Activated CD4-positive, alpha-beta T cell treated with anti-CD3 and anti-CD28 coated beads, Interleukin-10, Interleukin-2, amounts not matched to agents 100 ng/mL and 50 ng/mL, durations not matched to agents 16 hours and 8 hours (primary cell): ENCODE measurements around the gene ATG7.
A peak's percentile ranks its signal among the peaks of the same experiment; 100 is the strongest.

Experiments
- DNase-seq: peaks from one replicate; pipeline ENCODE4 v3.0.0-alpha.2; 2020

Gene ATG7

DNA sequence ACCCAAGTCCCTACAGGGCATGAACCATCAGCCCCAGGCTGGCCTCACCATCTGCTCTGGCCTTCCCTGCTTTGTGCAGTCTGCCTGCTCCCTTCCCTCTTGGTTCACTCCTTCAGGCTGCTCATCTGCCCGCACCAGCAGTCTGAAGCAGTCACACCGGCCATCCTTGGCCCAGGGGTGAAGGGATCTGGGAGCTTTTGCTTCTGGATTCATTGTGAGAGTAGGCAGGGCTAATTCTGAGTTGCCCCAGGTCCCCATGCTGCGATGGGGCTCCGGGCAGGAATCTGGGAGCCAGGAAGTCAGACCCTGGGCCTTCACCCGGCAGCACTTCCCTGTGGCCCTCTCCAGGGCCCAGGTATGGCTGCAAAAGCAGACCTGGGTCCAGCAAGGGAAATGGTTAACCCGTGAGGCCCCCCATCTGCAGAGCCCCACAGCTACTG, 271.8 kb downstream of the ATG7 start:
- no peak for DNase-seq

DNA sequence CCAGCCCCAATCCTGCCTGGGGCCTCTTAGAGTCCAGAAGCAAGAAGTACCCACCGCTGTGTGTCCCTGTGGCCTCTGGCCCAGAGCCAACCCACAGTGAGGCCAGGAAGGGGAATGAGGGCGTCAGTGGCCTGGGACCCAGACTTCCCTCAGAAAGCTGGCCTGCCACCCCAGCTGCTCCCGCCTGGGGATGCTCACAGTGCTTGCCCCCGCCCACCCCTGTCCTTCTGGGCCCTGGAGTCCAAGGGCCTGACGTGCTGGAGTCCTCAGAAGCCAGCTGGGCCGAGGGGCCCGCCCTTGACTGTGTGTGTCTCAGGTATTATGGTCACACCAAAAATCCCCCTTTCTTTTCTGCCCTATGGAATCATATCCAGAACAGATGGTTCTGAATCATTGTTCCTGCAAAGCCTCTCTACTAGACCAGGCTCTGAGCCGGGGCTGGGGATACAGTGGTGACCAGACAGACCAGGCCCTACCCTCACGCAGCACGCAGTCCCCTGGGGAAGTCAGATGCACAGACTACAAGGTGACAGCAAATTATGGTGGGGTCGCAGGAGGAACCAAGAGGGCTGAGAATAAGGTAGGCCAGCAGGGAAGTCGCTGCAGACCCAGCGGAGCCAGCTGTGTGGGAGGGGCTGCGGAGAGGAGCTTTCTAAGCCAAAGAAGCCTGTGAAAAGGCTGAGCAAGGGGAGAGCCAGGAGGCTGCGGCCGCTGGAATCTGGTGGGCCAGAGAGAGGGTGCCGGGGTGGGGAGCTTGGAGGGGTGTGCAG, 272.4 kb downstream of the ATG7 start:
- no peak for DNase-seq

DNA sequence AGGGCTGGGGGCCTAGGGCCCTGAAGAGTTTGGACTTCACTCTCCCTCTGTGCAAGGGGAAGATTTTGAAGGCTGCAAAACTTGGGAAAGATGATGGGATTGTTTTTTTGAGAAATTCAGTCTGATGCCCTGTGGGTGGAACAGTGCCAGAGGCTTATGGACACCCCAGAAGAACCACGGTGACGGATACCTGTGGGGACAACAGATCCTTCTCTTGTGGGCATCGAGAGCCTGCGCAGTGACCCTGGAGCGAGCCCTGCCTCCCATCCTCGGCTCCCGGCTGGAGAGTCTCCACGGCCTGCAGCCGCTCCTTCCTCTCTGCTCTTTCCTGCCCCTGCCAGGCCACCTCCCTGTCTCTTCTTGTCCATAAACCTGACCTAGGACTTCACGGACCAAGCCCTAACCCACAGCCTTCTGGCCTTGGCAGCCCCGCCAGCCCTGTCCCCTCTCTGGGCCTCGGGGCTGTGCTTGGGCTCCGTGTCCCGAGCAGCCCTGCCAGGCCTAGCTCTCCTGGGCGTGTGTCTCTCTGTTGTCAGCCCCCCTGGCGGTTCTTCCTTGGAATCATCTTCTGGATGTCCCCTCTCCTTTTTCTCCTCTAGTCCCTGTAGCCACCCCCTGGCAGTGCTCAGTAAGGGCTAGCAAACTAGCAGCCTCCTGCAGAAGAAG, 273.1 kb downstream of the ATG7 start:
- DNase-seq, result no peak

DNA sequence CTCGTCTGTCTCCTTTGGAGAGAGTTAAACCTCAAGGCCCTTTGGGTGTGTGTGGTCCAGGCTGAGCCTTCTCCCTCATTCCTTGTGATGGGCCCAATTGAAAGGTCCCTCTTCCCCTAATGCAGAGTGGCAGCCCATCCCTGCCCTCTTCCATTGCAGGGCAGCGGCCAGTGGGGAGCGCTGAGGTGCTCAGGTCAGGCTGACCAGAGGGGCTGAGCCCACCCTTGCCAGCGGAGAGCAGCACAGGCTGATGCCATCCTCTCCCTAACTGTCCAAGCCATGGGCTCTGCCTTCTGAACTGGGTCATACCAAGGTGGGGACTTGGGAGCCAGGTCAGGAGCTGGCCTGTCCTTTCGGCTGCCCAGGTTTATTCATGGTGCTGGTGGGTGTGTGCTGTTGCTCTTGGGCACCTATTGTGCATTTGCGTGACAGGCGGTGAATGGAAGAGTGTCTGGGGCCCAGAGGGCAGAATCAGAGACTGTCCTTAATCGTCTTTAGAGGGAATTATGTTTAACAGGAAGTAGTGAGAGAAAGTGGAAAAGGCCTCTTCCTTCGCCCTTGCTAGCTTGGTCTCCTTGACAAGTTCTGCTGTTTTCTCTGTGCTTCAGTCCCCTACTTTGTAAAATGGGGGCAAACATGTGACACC, 274.6 kb downstream of the ATG7 start:
- DNase-seq, result no peak

DNA sequence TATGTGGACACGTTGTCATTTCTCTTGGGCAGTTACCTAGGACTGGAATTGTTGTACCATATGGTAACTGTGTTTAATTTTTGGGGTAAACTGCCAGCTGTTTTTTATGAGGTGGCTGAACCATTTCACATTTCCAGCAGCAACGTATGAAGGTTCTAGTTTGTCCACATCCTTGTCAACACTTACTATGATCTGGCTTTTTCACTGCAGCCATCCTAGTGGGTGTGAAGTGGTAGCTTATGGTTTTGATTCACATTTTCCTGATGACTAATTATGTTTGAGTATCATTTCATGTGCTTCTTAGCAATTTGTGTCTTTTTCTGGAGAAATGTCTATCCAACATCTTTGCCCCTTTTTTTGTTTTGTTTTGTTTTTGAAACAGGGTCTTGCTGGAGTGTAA, 275.3 kb downstream of the ATG7 start:
- DNase-seq, result peak; percentile 19

DNA sequence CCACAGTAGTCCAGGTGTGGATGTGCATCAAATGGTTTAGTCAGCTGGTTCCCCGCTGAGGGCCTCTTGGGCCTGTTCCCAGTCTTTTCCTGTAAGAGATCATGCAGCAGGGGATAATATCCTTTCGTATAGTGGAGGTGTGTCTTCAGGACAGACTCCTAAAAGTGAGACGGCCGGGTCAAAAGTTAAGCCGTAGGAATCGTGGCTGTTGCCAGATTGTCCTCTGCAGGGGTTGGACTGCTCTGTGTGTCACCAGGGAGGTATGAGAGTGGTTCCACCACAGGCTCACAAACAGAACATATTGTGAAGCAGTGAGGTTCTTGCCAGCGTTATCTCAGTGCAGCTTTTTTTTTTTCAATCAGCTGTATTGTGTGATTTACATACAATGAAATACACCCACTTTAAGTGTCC, 276.5 kb downstream of the ATG7 start:
- no peak for DNase-seq

DNA sequence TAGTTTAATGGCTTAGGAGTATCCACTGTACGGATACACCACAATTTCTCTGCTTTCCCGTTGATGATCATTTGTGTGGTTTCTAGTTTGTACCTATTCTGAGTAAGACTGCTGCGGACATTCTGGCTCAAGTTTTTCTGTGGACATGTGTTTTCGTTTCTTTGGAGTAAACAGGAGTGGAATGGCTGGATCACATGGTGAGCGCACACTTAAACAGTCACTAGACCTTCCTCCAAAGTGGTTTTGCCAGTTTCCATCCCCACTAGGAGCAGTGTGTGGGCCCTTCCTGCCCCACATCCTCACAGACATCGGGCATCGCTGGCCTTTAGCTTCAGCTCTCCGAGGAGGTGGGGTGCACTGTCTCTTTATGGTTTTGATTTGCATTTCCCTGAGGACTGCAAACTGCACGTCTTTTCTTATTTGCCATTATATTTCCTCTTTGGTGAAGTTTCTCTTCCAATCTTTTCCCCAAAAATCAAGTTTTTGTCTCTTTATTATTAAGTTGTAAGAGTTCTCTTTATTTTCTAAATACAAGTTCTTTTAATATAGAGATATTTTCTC, 277.5 kb downstream of the ATG7 start:
- DNase-seq, result no peak

DNA sequence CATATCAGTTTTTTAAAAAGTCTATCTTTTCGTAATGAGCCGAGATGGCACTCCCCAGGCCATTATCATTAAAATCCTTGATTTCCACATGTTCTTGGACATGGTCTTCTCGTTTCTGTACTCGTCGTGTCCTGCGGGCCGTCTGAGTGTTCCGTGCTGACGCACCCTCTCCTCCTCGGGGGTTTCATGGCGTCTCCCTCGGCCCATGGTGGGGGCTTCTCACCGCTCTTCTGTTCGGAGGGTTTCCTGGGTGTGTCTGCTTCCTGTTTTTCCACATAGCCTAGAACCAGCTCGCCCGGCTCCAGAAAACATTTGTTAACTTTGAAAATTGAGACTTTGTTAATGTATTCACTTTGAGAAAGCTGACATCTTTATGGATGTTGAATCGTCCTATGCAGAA, 278.8 kb downstream of the ATG7 start:
- DNase-seq, result no peak

DNA sequence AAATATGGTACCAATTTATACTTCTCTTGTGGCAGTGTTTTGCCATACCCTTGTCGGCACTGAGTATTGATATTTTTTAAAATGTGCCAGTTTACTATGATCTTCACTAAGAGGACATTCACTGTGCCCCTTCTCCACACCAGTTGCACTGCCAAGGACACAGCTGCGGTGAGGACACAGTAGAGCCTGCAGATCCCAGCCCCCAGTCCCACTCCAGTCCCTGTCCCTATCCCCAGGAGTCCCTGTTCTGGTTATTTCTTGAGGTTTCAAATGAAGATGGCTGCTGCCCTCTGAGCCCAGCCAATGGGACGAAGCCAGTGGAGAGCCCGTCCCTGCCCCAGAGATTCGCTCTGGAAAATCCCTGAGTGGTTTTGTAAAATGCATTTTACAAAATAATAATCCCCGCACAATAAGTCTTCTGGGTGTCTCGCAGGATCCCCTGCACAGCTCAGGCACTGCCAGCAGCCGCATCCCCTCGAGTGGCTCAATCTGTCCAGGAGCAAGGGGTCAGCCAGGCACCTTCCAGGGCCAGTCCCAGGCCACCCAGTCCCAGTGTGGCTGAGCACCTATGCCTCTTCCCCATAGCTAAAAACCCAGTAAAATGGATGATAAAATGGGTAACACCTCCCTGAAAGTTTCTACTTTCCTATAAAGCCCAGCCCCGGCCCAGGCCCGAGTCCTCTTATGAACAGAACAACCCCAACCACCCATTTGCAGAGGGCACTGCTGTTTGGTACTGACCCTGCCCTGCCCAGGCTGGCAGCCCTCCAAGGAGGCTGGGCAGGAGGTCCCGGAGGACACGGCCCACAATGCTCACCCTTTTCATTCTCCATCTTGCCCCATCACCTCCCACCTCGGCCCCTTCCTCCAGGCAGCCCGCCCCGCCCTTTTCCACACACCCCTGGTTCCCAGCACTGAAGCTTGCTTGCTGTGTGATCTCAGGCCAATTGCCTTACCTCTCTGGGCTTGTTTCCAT, 280.4 kb downstream of the ATG7 start:
- DNase-seq, result no peak

DNA sequence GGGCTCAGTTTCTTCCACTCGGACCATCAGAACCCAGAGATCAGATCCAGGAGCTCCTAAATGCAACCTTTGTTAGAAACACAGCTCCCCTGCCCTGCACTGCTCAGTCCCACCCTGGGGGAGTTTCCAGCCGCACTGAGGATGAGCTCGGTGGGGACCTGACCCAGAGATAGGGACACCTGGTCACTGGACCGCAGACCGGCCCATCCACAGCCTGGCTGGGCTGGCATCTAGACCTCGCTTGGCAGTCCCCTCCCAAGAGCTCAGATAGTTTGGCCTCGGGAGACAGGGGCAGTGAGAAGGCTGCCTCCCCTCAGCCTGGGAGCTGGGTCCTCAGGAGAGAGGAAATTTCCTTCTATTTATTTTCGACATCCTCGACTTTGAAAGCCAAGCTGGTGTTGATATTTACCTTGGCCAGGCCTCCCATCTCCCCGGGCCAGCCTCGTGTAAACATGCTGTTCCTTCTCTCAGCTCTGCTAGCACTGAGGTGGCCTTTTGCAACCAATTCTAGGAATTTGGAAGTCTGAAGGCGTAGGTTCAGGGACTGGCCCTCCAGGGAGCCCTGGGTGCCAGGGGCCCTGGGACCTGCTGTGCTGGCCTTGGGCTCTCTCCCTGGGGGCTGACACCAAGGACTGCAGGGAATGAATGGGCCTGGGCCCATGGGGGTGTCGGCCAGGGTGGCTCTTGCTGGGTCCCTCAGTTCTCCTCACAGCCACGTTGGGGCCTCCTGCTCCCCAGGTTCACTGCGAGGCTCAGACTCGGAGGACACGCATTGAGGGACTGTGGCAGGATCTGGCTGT, 281.4 kb downstream of the ATG7 start:
- DNase-seq, result no peak

DNA sequence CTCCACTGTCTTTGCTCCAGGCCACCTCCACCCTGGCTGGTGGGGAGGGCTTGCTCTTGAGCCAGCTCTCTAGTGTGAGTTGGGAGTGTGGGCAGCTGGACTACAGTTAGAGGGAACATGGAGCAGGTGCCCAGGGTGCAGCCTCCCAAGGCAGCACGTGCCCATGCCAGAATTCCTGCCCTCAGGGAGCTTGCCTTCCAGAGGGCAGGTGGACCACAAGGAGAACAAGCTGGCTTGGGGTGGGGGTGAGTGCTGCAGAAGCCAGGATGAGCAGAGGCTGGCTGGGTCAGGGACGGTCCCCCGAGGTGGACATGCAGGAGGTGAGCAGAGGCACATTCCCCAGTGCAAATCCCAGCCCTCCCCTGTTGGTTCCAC, 282.0 kb downstream of the ATG7 start:
- no peak for DNase-seq

DNA sequence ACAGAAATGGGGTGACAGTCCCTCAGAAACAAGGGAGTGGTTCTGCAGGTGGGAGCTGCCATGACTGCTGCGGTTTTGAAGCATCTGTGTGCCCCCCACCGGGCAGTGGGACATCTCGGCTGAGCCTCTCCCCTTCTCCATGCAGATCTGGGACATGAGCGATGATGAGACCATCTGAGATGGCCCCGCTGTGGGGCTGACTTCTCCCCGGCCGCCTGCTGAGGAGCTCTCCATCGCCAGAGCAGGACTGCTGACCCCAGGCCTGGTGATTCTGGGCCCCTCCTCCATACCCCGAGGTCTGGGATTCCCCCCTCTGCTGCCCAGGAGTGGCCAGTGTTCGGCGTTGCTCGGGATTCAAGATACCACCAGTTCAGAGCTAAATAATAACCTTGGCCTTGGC, 282.5 kb downstream of the ATG7 start:
- DNase-seq, result no peak

DNA sequence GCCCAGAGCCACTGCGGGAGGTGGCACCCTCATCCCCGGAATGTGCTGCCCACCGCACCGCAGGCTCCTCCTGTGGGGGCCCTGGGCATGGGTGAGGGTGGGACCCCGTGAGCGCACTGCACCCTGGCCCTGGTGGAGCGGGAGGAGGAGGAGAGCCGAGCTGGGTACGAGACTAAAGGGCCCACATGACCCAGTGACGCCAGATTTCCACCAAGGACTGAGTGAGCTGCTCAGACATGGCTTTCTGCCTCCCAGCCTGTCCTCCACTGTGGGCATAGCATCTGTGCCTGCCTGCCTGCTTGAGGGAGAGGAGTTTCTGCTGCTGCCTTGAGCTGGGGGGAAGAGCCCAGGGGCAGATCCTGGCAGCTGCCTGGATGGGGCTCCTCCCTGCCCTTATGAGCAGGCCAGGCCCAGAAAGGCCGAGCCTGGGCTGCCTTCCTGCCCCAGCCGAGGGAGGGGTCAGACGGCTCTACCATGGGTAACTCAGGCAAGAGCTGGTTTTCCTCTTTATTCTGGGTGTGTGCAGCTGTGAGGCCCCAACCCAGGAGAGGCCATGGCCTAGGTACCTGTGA, 283.1 kb downstream of the ATG7 start:
- DNase-seq, result no peak

DNA sequence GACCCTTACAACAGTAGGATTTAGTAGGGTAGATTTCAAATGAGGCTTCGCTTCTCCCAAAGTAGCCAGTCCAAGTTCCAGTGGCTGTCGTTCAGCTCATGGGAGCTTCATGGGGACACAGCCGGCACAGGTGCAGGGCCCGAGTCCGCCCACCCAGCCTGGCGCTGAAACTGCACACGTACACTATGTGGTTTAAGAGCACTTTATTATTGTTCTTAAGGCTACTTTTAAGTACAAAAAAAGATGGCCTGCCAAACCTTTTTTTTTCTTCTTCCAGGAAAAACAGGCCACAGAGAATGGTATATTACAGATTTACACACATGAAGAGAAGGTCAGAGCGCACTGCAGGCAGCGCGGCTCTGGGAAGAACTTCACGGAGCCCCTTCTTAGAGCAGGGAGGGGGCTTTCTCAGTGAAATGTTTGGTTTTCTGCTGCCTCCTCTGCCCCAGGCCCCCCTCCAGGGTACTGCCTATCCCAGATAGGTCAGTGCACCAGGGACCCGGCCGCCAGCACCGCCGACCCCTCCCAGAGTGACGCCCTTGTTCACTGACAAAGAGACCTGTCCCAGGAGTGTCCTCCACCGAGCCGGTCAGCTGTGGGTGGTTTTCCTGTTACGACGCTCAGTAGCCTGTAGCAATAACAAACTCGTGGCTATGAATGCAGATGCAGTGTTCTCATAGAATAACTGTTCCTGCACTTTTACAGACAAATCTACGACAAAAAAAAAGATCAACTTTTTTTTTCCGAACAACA, 283.9 kb downstream of the ATG7 start:
- no peak for DNase-seq

DNA sequence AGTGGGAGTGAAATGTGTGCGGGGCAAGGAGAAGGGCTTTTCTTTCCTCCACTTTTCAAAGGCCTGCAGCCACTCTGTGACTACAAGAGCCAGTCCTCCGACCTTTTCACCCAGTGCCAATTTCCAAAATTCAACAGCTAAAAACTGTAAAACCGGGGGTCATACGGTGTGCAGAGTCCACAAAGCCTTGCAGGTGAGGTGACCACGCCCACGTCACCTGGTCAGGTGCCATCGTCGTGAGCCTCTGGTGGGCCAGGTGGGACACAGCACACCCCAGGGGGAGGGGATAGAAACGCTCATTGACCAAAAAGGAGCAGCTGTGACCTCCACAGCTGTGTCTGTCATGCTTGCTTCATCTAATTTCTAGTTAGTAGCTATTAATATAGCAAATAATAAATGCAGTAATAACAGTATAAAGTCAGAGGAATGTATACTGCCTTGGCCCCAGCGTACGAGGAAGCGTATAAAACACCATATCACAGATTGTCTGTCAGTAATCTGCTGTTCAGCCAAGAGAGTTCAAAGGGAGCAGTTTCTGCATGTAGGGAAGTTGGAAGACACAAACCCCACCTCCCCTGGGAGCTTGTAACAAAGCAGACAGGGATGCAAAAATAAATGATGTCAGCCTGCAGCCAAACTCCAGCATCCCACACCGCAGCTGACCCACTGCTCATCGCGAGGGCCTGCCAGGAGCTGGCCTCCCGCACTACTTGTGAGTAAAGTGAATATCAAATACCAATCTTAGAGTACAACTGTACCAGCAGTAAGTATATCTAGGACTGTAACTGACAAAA, 284.9 kb downstream of the ATG7 start:
- DNase-seq, result no peak

DNA sequence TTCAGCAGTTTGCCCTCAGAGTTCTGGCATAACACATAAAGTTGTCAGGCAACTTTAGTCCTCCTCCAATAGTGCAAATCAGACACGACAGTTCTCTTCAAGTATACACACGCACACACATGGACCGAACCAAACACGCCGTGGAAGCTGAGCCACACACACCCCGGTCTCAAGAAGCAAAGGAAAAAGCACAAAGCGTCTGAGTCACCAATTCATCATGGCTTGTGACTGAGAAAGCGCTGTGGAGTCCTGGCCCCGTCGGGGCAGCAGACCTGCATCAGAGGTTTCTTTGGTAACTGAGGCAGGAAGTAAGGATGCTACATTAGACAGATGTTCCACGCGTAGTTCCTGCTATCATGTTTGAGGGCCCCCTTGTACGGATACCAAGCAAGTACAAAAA, 285.8 kb downstream of the ATG7 start:
- peak; percentile 9 for DNase-seq

DNA sequence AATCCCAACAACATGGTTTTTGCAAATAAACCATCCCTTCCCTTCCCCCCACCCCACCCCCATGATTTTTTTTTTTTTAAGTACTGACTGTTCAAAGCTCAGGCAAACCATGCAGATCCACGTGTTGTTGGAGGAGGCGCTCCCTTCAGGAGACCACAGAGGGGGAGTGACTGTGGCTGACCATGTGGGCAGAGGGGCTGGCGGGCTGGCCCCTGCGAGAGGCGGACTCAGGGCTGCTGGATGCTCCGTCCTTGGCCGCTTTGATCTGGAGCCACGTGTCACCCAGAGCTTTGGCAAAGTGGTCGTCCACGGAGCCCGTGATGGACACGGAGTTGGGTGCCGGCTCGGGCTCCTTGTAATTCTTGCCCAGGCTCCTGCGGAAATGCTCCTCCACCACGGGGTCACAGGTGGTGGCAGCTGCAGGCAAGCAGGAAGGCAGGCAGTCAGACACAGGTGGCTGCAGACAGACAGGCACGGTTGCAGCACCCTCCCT, 286.3 kb downstream of the ATG7 start:
- no peak for DNase-seq

DNA sequence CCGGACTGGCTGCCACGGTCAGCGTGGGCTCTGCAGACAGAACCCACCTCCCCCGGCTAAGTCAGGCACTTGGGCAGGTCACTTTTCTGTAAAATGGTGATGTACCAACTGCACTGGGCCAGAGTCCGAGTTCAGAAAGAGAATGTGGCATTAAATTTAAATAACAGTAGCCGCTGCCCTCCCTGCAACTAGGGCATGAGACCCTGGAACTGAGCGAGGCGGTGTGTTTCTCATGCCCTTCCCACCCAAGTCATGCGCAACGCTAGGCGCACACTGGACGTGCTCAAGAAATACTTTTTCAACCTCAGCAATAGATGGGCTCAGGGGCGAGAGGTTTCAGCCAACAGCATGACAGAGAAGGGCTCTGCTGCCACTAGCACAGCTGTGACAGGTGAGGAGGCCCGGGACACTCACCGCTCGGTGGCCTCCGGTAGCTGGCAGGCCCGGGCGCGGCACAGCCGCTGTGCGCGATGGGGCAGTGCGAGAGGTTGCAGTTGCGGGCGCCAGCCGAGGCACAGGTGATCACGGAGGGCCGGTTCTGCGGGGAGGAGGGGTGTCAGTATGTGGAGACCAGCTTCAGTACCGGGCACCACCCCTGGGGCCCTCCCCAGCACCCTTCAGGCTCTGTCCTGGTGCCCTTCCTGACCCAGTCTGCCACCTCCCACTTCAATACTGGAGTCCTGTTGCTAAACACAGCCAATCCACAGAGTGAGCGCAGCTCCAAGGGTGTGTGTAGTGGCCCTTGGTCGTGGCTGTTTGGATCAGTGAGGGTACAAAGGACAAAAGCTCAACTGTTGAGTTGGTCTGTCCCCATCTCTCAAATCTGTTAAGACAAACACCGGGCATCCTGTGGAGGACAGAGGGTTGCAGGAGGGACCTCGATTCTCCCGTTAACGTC, 287.0 kb downstream of the ATG7 start:
- DNase-seq, result no peak
